Lower lobe of right lung (tissue), 2 donors: Measurements from ENCODE around the gene PVRIG. TPM values are rescaled to one million over a fixed set of nuclear protein-coding genes. Genes with fewer than 3 reads are reported as not detected.
"Not testable (repeated sequence)": the region's sequence is repeated elsewhere in the genome, so short reads cannot be mapped to it uniquely, and the experiment has no call there.

Source experiments
- ATAC-seq, 2 donors: fragments of 200-7000 bp; cut with Tn5 transposase; one replicate each; pipeline ENCODE4 v1.9.1; 2020 to 2022; ENCODE audit warnings: mild to moderate bottlenecking in 2 of 2, moderate library complexity in 2 of 2
- DNase-seq: peaks from one replicate; pipeline ENCODE4 v3.0.0-alpha.2; 2020
- H3K27ac ChIP-seq: fragments of 200-600 bp; one replicate; pipeline ENCODE4 v1.8.0; 2022
- H3K27me3 ChIP-seq: fragments of 200-600 bp; one replicate; pipeline ENCODE4 v1.8.0; 2022; ENCODE audit warnings: low read depth
- H3K36me3 ChIP-seq: fragments of 200-600 bp; one replicate; pipeline ENCODE4 v1.8.0; 2022; ENCODE audit warnings: mild to moderate bottlenecking
- H3K4me1 ChIP-seq: fragments of 200-600 bp; one replicate; pipeline ENCODE4 v1.8.0; 2022
- H3K4me3 ChIP-seq: fragments of 200-600 bp; one replicate; pipeline ENCODE4 v1.8.0; 2022; ENCODE audit warnings: mild to moderate bottlenecking
- H3K9me3 ChIP-seq: fragments of 200-600 bp; one replicate; pipeline ENCODE4 v1.8.0; 2022
- CTCF ChIP-seq: fragments of 200-600 bp; IDR thresholded peaks from one replicate; pipeline ENCODE4 v1.8.0; 2022; ENCODE audit warnings: antibody characterized with exemption, mild to moderate bottlenecking
- intact Hi-C: fragments of 100-400 bp; cut with DNase I; formaldehyde crosslinking; loops from one replicate; pipeline ENCODE4 v1.11.0; 2022
- total RNA-seq: library from RNA; stranded (reverse); fragmentation: NEBNext Ultra II Directional; extraction: Animal tissue kit (Norgen Biotek cat#: 25700); gene quantifications from one replicate; pipeline ENCODE4 v1.2.1, GENCODE V29; 2021
- donor health status: DM: no; HTN: yes; CAD: no; lungs with severe emphysema.

The PVRIG gene
- total RNA-seq, 1 donor from 2014 or later, result not detected

GRCh38 chr7:100266576-100267354 lies 47.0 kb downstream of the PVRIG start:
- H3K9me3 ChIP-seq, result no peaks in the 10 kb centered on the region
- intact Hi-C loops, result no loop called here
- DNase-seq (no peak), ATAC-seq (no peak)
- H3K27ac ChIP-seq, result no peak overlapping the region
- H3K36me3 ChIP-seq, result no peaks in the 10 kb centered on the region
- H3K27me3 ChIP-seq, result no peaks in the 10 kb centered on the region
- no peaks in the 10 kb centered on the region for H3K4me1 ChIP-seq
- TF ChIP-seq CTCF, result no peak
- no peak overlapping the region for H3K4me3 ChIP-seq

DNA sequence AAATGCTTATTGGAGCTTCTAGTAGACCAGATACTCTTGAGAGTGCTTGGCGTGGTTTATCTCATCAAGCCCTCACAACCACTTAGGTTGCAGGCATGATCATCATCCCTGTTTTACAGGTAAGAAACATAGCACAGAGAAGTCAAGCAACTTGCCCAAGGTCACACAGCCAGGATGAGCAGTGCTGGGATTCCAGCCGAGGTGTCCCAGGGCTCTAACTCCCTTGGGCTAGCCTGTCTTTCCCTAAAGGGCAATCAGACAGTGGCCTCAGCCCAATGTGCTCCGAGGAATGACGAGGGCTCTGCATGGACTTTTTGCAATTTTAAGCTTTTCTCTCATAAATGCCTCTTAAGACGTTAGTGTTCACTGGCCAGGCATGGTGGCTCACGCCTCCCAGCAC lies 47.9 kb downstream of the PVRIG start:
- DNase-seq, result no peak
- no peak for TF ChIP-seq CTCF
- intact Hi-C loops, result no loop called here
- H3K9me3 ChIP-seq, result no peaks in the 10 kb centered on the region
- no peak for ATAC-seq
- H3K4me3 ChIP-seq, result no peak overlapping the region
- no peaks in the 10 kb centered on the region for H3K27me3 ChIP-seq
- H3K27ac ChIP-seq, result no peak overlapping the region
- no peaks in the 10 kb centered on the region for H3K4me1 ChIP-seq
- H3K36me3 ChIP-seq, result no peaks in the 10 kb centered on the region

GRCh38 chr7:100268882-100269281 lies 49.1 kb downstream of the PVRIG start:
- H3K36me3 ChIP-seq, H3K4me1 ChIP-seq, H3K27ac ChIP-seq, H3K9me3 ChIP-seq, DNase-seq, intact Hi-C loops, H3K4me3 ChIP-seq, H3K27me3 ChIP-seq, ATAC-seq: not testable (repeated sequence)

- H3K36me3 ChIP-seq, H3K4me1 ChIP-seq, intact Hi-C loops, ATAC-seq, H3K4me3 ChIP-seq, DNase-seq, H3K27ac ChIP-seq, H3K9me3 ChIP-seq, H3K27me3 ChIP-seq: not testable (repeated sequence)
These were observed 49.7 kb downstream of the PVRIG start for GRCh38 chr7:100269306-100270045.

DNA sequence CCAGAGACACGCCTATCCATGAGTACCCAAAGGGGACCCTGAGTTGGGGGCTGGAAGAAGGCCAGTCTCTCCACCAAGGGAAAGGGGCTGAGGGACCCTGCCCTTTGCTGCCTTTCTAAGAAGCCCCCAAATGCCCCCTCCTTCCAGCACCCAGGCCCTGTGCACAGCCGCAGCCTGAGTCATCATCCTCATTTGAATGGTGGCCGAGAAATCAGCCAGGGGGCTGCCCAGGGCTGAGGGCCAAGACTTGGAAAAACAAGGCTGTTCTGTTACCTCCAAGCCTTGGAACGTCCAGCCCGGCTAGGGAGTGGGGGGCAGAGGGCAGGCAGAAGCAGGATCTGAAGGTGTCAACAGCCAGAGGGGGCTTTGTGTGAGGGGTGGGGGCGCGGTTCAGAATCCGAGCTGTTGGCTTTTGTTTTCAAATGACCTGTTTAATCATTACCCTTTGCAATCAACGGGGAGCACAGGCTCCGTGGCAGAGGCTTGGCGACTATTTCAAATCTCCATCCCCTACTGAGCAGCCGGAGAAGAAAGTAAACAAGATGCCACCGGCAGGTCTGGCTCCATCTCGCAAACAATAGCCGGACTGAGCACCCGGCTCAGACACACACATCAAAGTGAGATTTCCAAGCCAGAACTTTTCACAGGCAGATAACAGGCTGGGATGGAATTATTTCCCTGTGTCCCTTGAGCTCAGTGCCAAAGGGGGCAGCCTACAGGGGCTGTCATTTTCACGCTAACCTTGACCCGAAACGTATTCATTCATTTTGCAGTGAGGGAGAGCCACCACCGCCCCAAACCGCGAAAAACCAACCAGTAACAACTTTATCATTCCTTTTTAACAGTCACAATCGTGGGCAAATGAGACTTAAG lies 50.5 kb downstream of the PVRIG start:
- H3K27me3 ChIP-seq, ATAC-seq, H3K36me3 ChIP-seq, H3K4me1 ChIP-seq, H3K9me3 ChIP-seq, intact Hi-C loops, DNase-seq, H3K27ac ChIP-seq: not testable (repeated sequence)
- H3K4me3 ChIP-seq, result peak overlapping the region; percentile 70

Other genes starting within 250 kb of the PVRIG start
- 31.8 TPM for gene AZGP1, start 243.9 kb upstream of the PVRIG start, total RNA-seq
- gene ZKSCAN1, start 204.4 kb upstream of the PVRIG start, total RNA-seq, result 59.6 TPM
- 8.4 TPM for gene ZSCAN21, start 170.2 kb upstream of the PVRIG start, total RNA-seq
- gene ZNF3, start 138.2 kb upstream of the PVRIG start, total RNA-seq, result 23.0 TPM
- gene COPS6, start 131.0 kb upstream of the PVRIG start, total RNA-seq, result 70.6 TPM
- 48.0 TPM for gene MCM7, start 118.6 kb upstream of the PVRIG start, total RNA-seq
- gene AP4M1, start 118.3 kb upstream of the PVRIG start, total RNA-seq, result 16.5 TPM
- 39.4 TPM for gene TAF6, start 100.6 kb upstream of the PVRIG start, total RNA-seq
- 10.5 TPM for gene CNPY4, start 100.3 kb upstream of the PVRIG start, total RNA-seq
- gene MBLAC1, start 93.0 kb upstream of the PVRIG start, total RNA-seq, result 2.7 TPM
- 131 TPM for gene LAMTOR4, start 71.0 kb upstream of the PVRIG start, total RNA-seq
- 24.3 TPM for gene TRAPPC14, start 61.2 kb upstream of the PVRIG start, total RNA-seq
- 5.3 TPM for gene GAL3ST4, start 51.3 kb upstream of the PVRIG start, total RNA-seq
- 0.77 TPM for gene GPC2, start 42.6 kb upstream of the PVRIG start, total RNA-seq
- 4.1 TPM for gene STAG3, start 42.0 kb upstream of the PVRIG start, total RNA-seq
- not detected for gene SPDYE3, start 87.8 kb downstream of the PVRIG start, total RNA-seq
- gene PILRB, start 138.2 kb downstream of the PVRIG start, total RNA-seq, result 35.9 TPM
- gene PILRA, start 153.5 kb downstream of the PVRIG start, total RNA-seq, result 48.7 TPM
- 4.9 TPM for gene ZCWPW1, start 208.8 kb downstream of the PVRIG start, total RNA-seq
- gene MEPCE, start 209.9 kb downstream of the PVRIG start, total RNA-seq, result 36.3 TPM
- 24.5 TPM for gene PPP1R35, start 216.5 kb downstream of the PVRIG start, total RNA-seq
- gene SPACDR, start 244.3 kb downstream of the PVRIG start, total RNA-seq, result 1.7 TPM